Mucosa of stomach (tissue), 1 donor: ENCODE data around the gene ADSS1.
"Not testable (repeated sequence)": the region's sequence is repeated elsewhere in the genome, so short reads cannot be mapped to it uniquely, and the experiment has no call there.

ENCODE experiments used
- H3K27me3 ChIP-seq: one replicate; pipeline ENCODE4 v1.7.0; 2013; ENCODE audit warnings: mild to moderate bottlenecking, low read length; ENCODE audit not compliant: control insufficient read depth, insufficient read depth
- H3K36me3 ChIP-seq: one replicate; pipeline ENCODE4 v1.7.0; 2013; ENCODE audit warnings: low read length; ENCODE audit not compliant: control insufficient read depth, insufficient read depth
- H3K4me1 ChIP-seq: one replicate; pipeline ENCODE4 v1.7.0; 2013; ENCODE audit warnings: mild to moderate bottlenecking, low read length; ENCODE audit not compliant: control insufficient read depth, insufficient read depth
- H3K4me3 ChIP-seq: one replicate; pipeline ENCODE4 v1.7.0; 2013; ENCODE audit warnings: low read length
- H3K9ac ChIP-seq: one replicate; pipeline ENCODE4 v1.7.0; 2013; ENCODE audit warnings: mild to moderate bottlenecking, low read length, moderate library complexity
- H3K9me3 ChIP-seq: one replicate; pipeline ENCODE4 v1.7.0; 2013; ENCODE audit warnings: mild to moderate bottlenecking, low read length, moderate library complexity; ENCODE audit not compliant: control insufficient read depth
- donor health status: Pancreatic carcinoma.

ADSS1 gene

GRCh38 chr14:104726600-104727451, 2.8 kb downstream of the ADSS1 start:
- H3K27me3 ChIP-seq, result no peaks in the 10 kb centered on the region
- no peak overlapping the region for H3K4me3 ChIP-seq
- H3K9me3 ChIP-seq, result no peaks in the 10 kb centered on the region
- no peaks in the 10 kb centered on the region for H3K36me3 ChIP-seq
- H3K4me1 ChIP-seq, result peaks cover 35% of the 10 kb centered on the region
- no peak overlapping the region for H3K9ac ChIP-seq

GRCh38 chr14:104728631-104729030, 4.6 kb downstream of the ADSS1 start:
- no peak overlapping the region for H3K4me3 ChIP-seq
- H3K9me3 ChIP-seq, result no peaks in the 10 kb centered on the region
- no peaks in the 10 kb centered on the region for H3K27me3 ChIP-seq
- peaks cover 36% of the 10 kb centered on the region for H3K4me1 ChIP-seq
- no peaks in the 10 kb centered on the region for H3K36me3 ChIP-seq
- H3K9ac ChIP-seq, result no peak overlapping the region

- H3K4me3 ChIP-seq, H3K27me3 ChIP-seq, H3K36me3 ChIP-seq, H3K9ac ChIP-seq, H3K9me3 ChIP-seq: not testable (repeated sequence)
- peaks cover 41% of the 10 kb centered on the region for H3K4me1 ChIP-seq
Observed at GRCh38 chr14:104729176-104729834, 5.3 kb downstream of the ADSS1 start.

- Histone ChIP-seq H3K4me1 (peaks cover 41% of the 10 kb centered on the region), H3K4me3 (no peak overlapping the region), H3K9ac (no peak overlapping the region), H3K9me3 (no peaks in the 10 kb centered on the region), H3K27me3 (no peaks in the 10 kb centered on the region), H3K36me3 (no peaks in the 10 kb centered on the region)
Observed at GRCh38 chr14:104729835-104730181, 5.8 kb downstream of the ADSS1 start.

GRCh38 chr14:104730487-104730886, 6.5 kb downstream of the ADSS1 start:
- no peak overlapping the region for H3K4me3 ChIP-seq
- no peaks in the 10 kb centered on the region for H3K36me3 ChIP-seq
- H3K4me1 ChIP-seq, result peaks cover 38% of the 10 kb centered on the region
- no peaks in the 10 kb centered on the region for H3K27me3 ChIP-seq
- H3K9me3 ChIP-seq, result no peaks in the 10 kb centered on the region
- H3K9ac ChIP-seq, result no peak overlapping the region

- Histone ChIP-seq H3K9ac (peak overlapping the region; percentile 69), H3K9me3 (no peaks in the 10 kb centered on the region), H3K36me3 (no peaks in the 10 kb centered on the region), H3K4me1 (peaks cover 38% of the 10 kb centered on the region), H3K4me3 (no peak overlapping the region), H3K27me3 (no peaks in the 10 kb centered on the region)
Observed at GRCh38 chr14:104731320-104732294, 7.6 kb downstream of the ADSS1 start.

- Histone ChIP-seq H3K4me1 (peaks cover 38% of the 10 kb centered on the region), H3K27me3 (no peaks in the 10 kb centered on the region), H3K36me3 (no peaks in the 10 kb centered on the region), H3K9ac (peak overlapping the region; percentile 69), H3K9me3 (no peaks in the 10 kb centered on the region), H3K4me3 (peak overlapping the region; percentile 14)
Observed at GRCh38 chr14:104732355-104732804, 8.4 kb downstream of the ADSS1 start.

GRCh38 chr14:104732931-104733681, 9.1 kb downstream of the ADSS1 start:
- Histone ChIP-seq H3K9me3 (no peaks in the 10 kb centered on the region), H3K4me1 (peaks cover 38% of the 10 kb centered on the region), H3K27me3 (no peaks in the 10 kb centered on the region), H3K4me3 (peak overlapping the region; percentile 14), H3K36me3 (no peaks in the 10 kb centered on the region), H3K9ac (peak overlapping the region; percentile 69)

- H3K9me3 ChIP-seq, result no peaks in the 10 kb centered on the region
- H3K9ac ChIP-seq, result no peak overlapping the region
- H3K36me3 ChIP-seq, result no peaks in the 10 kb centered on the region
- no peaks in the 10 kb centered on the region for H3K27me3 ChIP-seq
- H3K4me1 ChIP-seq, result peaks cover 38% of the 10 kb centered on the region
- H3K4me3 ChIP-seq, result no peak overlapping the region
Observed at GRCh38 chr14:104734051-104734587, 10.1 kb downstream of the ADSS1 start.

GRCh38 chr14:104734601-104734990, 10.6 kb downstream of the ADSS1 start:
- H3K27me3 ChIP-seq, result no peaks in the 10 kb centered on the region
- H3K4me1 ChIP-seq, result peaks cover 38% of the 10 kb centered on the region

More at GRCh38 chr14:104734601-104734990, 10.6 kb downstream of the ADSS1 start:
- Histone ChIP-seq H3K36me3 (no peaks in the 10 kb centered on the region), H3K9ac (no peak overlapping the region), H3K4me3 (no peak overlapping the region), H3K9me3 (no peaks in the 10 kb centered on the region)
